Measurements from ENCODE around the gene TCF12.

Gene TCF12

GRCh38 chr15:56956538-56956937 lies 38.1 kb downstream of the TCF12 start:
- H3K9me3 ChIP-seq, result peaks cover 0 to 16% (median 0%) of the 10 kb centered on the region in 3 donors
- no peak overlapping the region for H3K4me3 ChIP-seq
- H3K27ac ChIP-seq, result no peak overlapping the region
- no peak for DNase-seq
- intact Hi-C loops (cut with DNase I; ENCODE audit: low total_unique reads), result no loop called here
- H3K36me3 ChIP-seq, result peaks cover 0 to 6% (median 0%) of the 10 kb centered on the region in 3 donors
- no peaks in the 10 kb centered on the region for H3K27me3 ChIP-seq
- no peak for TF ChIP-seq CTCF (IDR thresholded peaks at IDR 0.05)
- H3K4me1 ChIP-seq, result no peaks in the 10 kb centered on the region

GRCh38 chr15:56957812-56958406 lies 39.5 kb downstream of the TCF12 start:
- TF ChIP-seq CTCF (IDR thresholded peaks at IDR 0.05), result no peak
- Histone ChIP-seq H3K9me3 (peaks cover 0 to 16% (median 0%) of the 10 kb centered on the region in 3 donors), H3K4me1 (no peaks in the 10 kb centered on the region), H3K36me3 (peaks cover 0 to 6% (median 0%) of the 10 kb centered on the region in 3 donors), H3K27ac (no peak overlapping the region), H3K27me3 (no peaks in the 10 kb centered on the region), H3K4me3 (no peak overlapping the region)
- DNase-seq, result no peak
- intact Hi-C loops (cut with DNase I; ENCODE audit: low total_unique reads), result no loop called here

GRCh38 chr15:56959318-56959648 lies 40.8 kb downstream of the TCF12 start:
- H3K4me3 ChIP-seq, result no peak overlapping the region
- peaks cover 0 to 14% (median 1%) of the 10 kb centered on the region in 4 donors for H3K4me1 ChIP-seq
- intact Hi-C loops (cut with DNase I; ENCODE audit: low total_unique reads), result no loop called here
- H3K36me3 ChIP-seq, result peaks cover 0 to 6% (median 0%) of the 10 kb centered on the region in 3 donors
- H3K9me3 ChIP-seq, result peaks cover 0 to 16% (median 0%) of the 10 kb centered on the region in 3 donors
- no peak for TF ChIP-seq CTCF (IDR thresholded peaks at IDR 0.05)
- DNase-seq, result no peak
- H3K27ac ChIP-seq, result no peak overlapping the region
- no peaks in the 10 kb centered on the region for H3K27me3 ChIP-seq

- intact Hi-C loops (cut with DNase I; ENCODE audit: low total_unique reads), result no loop called here
- H3K27me3 ChIP-seq, result no peaks in the 10 kb centered on the region
- H3K4me3 ChIP-seq, result no peak overlapping the region
- no peak for TF ChIP-seq CTCF (IDR thresholded peaks at IDR 0.05)
- no peak overlapping the region for H3K27ac ChIP-seq
- peaks cover 0 to 16% (median 0%) of the 10 kb centered on the region in 3 donors for H3K9me3 ChIP-seq
- peaks cover 0 to 6% (median 0%) of the 10 kb centered on the region in 3 donors for H3K36me3 ChIP-seq
- no peak for DNase-seq
- H3K4me1 ChIP-seq, result peaks cover 0 to 22% (median 3%) of the 10 kb centered on the region in 4 donors
Observed at GRCh38 chr15:56960116-56960515, 41.7 kb downstream of the TCF12 start.

DNA sequence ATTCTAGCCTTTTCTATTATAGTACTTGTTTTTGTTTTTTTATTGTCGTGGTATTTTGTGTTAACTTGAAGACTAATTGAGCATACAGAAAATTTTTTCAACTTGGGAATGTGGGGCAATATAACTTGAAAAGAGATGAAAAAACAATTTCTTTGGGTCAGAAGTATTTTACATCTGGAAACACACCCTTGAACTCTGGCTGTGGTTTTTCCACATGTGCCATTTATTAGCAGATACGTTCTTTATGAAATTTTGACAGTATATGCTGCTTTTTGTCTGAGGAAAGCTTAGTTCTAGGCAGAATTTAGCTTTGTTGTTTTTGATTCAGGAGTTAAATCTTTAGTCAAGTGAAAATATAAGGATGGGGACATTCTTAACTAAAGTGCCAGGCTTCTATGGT lies 44.7 kb downstream of the TCF12 start:
- peaks cover 0 to 45% (median 4%) of the 10 kb centered on the region in 4 donors for H3K4me1 ChIP-seq
- no peak for DNase-seq
- no peaks in the 10 kb centered on the region for H3K36me3 ChIP-seq
- H3K9me3 ChIP-seq, result no peaks in the 10 kb centered on the region
- TF ChIP-seq CTCF (IDR thresholded peaks at IDR 0.05), result no peak
- no peak overlapping the region for H3K27ac ChIP-seq
- no peak overlapping the region for H3K4me3 ChIP-seq
- no peaks in the 10 kb centered on the region for H3K27me3 ChIP-seq
- intact Hi-C loops (cut with DNase I; ENCODE audit: low total_unique reads), result no loop called here

- Histone ChIP-seq H3K27me3 (no peaks in the 10 kb centered on the region), H3K9me3 (no peaks in the 10 kb centered on the region), H3K27ac (no peak overlapping the region), H3K4me1 (peaks cover 0 to 45% (median 6%) of the 10 kb centered on the region in 4 donors), H3K4me3 (no peak overlapping the region), H3K36me3 (no peaks in the 10 kb centered on the region)
- no peak for TF ChIP-seq CTCF (IDR thresholded peaks at IDR 0.05)
- no peak for DNase-seq
- intact Hi-C loops (cut with DNase I; ENCODE audit: low total_unique reads), result no loop called here
Observed at GRCh38 chr15:56963710-56964109, 45.3 kb downstream of the TCF12 start.
